MCF 10A (cell line): ENCODE results near the gene GLS. TPM values are rescaled to one million over a fixed set of nuclear protein-coding genes. Genes with fewer than 3 reads are reported as not detected.

Experiments used
- BruUV-seq: library from RNA; stranded (reverse); fragments of 400-500 nt; replicated peaks from 2 replicates; lab custom pipeline; 2021; lab: Mats Ljungman, UMichigan
- CTCF ChIA-PET: fragments of 300-600 bp; sonication (Branson Sonifier 250); formaldehyde crosslinking; extraction: SDS; loops from one replicate; lab custom pipeline; 2021; ENCODE audit warnings: antibody characterized with exemption, inconsistent platforms; lab: Yijun Ruan, JAX
- POLR2A ChIA-PET: fragments of 300-600, 350-650 bp; sonication (Branson Sonifier 250); formaldehyde crosslinking; extraction: SDS; loops from one replicate; lab custom pipeline; 2020; ENCODE audit warnings: antibody characterized with exemption, inconsistent platforms; lab: Yijun Ruan, JAX
- DNase-seq: peaks from one replicate; pipeline ENCODE4 v3.0.0-alpha.2; 2018; ENCODE audit not compliant: unreplicated experiment
- H3K27ac Mint-ChIP-seq: one replicate; pipeline ENCODE4 v1.8.0; 2022; ENCODE audit warnings: mild to moderate bottlenecking, low read depth, mixed read lengths; ENCODE audit not compliant: unreplicated experiment
- H3K27me3 Mint-ChIP-seq: one replicate; pipeline ENCODE4 v1.8.0; 2022; ENCODE audit warnings: mixed read lengths; ENCODE audit not compliant: insufficient read depth, unreplicated experiment
- H3K36me3 Mint-ChIP-seq: one replicate; pipeline ENCODE4 v1.8.0; 2022; ENCODE audit warnings: mild to moderate bottlenecking, moderate library complexity, mixed read lengths; ENCODE audit not compliant: insufficient read depth, unreplicated experiment
- H3K4me1 Mint-ChIP-seq: one replicate; pipeline ENCODE4 v1.8.0; 2022; ENCODE audit warnings: mixed read lengths; ENCODE audit not compliant: insufficient read depth, unreplicated experiment
- H3K4me3 Mint-ChIP-seq: one replicate; pipeline ENCODE4 v1.8.0; 2022; ENCODE audit warnings: mild to moderate bottlenecking, moderate library complexity, mixed read lengths; ENCODE audit not compliant: unreplicated experiment
- H3K9me3 Mint-ChIP-seq: one replicate; pipeline ENCODE4 v1.8.0; 2022; ENCODE audit warnings: mixed read lengths; ENCODE audit not compliant: unreplicated experiment
- intact Hi-C: fragments of 100-400 bp; cut with micrococcal nuclease; formaldehyde crosslinking; loops from 2 replicates; pipeline ENCODE4 v1.14.1; 2022
- total RNA-seq: library from RNA; stranded (reverse); gene quantifications from 2 replicates; pipeline ENCODE4 v1.2.3, GENCODE V29; 2022
- TF ChIP-seq, protein P1 (sequence below): fragments of 200-600 bp; IDR thresholded peaks from one replicate; pipeline ENCODE4 v1.8.0; 2022; ENCODE audit warnings: antibody characterized with exemption, mild to moderate bottlenecking; ENCODE audit not compliant: unreplicated experiment

Gene GLS
- total RNA-seq, 1 experiment from 2014 or later: 121 TPM

DNA sequence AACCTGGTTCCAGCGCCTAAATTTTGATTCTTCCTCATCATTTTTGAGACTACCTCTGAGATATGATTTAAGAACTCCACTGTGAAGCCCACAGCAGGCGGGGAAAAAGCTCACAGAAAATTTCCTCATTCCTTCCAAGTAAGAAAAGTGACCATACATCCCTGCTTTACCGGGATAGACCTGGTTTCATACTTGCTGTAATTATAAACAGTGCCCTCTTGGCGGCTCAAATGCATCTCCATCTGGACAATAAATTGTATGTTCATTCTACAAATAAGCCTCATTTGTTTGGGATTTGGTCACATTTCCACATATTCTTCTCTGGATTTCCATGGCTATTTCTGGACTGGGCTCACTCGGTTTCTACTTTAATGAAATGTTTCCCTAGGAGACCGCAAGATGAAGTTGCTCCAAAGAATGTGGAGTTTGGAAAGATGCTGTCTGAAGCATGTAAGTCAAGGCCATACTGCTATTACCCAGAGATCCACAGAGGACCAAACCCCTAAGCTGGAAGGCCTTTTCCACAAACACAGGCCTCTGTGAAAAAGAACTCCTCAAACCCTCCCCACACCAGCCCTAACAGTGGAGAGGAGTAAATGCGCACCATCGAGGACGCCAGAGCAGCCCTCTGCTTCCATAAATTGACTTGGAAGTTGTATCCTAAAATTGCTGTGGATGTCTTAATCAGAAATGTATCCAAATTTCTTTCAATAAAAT lies 119.5 kb downstream of the GLS start:
- Mint-ChIP-seq H3K36me3 (peaks cover 86% of the 10 kb centered on the region), H3K27me3 (no peaks in the 10 kb centered on the region), H3K4me3 (no peak overlapping the region), H3K9me3 (no peaks in the 10 kb centered on the region), H3K4me1 (peaks cover 14% of the 10 kb centered on the region), H3K27ac (peak overlapping the region; percentile 87)
- ChIA-PET POLR2A (interaction anchor here (0.6 to 4.4 kb wide), 7 partner anchors 10 to 234 kb away, joined by 3 to 40 read pairs (median 4); partner anchors contain the start of gene STAT1), CTCF (interaction anchor here (0.6 to 1.2 kb wide), 5 partner anchors 10 to 111 kb away, joined by 3 to 4 read pairs (median 4); no protein-coding TSS in a partner anchor)
- TF ChIP-seq, protein P1, sequence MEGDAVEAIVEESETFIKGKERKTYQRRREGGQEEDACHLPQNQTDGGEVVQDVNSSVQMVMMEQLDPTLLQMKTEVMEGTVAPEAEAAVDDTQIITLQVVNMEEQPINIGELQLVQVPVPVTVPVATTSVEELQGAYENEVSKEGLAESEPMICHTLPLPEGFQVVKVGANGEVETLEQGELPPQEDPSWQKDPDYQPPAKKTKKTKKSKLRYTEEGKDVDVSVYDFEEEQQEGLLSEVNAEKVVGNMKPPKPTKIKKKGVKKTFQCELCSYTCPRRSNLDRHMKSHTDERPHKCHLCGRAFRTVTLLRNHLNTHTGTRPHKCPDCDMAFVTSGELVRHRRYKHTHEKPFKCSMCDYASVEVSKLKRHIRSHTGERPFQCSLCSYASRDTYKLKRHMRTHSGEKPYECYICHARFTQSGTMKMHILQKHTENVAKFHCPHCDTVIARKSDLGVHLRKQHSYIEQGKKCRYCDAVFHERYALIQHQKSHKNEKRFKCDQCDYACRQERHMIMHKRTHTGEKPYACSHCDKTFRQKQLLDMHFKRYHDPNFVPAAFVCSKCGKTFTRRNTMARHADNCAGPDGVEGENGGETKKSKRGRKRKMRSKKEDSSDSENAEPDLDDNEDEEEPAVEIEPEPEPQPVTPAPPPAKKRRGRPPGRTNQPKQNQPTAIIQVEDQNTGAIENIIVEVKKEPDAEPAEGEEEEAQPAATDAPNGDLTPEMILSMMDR: no peak
- intact Hi-C loops: loop anchor here (5.0 kb wide), 1 partner anchor 32 kb away; no protein-coding TSS in a partner anchor
- no TSS peak for BruUV-seq
- no peak for DNase-seq

DNA sequence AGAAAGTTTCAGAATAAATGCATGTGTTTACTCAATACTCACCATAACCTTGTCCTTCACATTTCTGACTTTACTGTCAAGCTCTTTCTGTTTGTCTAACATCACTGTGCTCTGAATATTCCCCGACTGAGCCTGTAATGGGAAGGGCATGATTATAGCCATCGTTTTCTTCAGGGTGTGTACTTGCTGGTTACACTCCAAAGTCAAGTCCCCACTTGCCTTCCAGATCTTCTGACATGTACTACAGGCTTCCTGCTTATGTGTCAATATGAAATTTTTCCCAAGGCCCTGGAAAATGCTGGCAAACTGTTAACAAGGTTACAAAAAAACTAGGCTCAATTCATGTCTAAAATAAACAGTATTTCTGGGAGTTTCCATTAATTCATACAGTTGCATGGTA lies 120.4 kb downstream of the GLS start:
- DNase-seq: peak; percentile 72
- BruUV-seq: no TSS peak
- H3K27ac Mint-ChIP-seq: peak overlapping the region; percentile 87
- no peaks in the 10 kb centered on the region for H3K27me3 Mint-ChIP-seq
- TF ChIP-seq, protein P1: no peak
- ChIA-PET POLR2A (interaction anchor here (0.7 to 4.4 kb wide), 8 partner anchors 9 to 235 kb away, joined by 3 to 40 read pairs (median 4); partner anchors contain the start of gene STAT1), CTCF (interaction anchor here (0.6 to 1.2 kb wide), 5 partner anchors 9 to 217 kb away, joined by 3 to 4 read pairs (median 4); no protein-coding TSS in a partner anchor)
- H3K36me3 Mint-ChIP-seq: peaks cover 79% of the 10 kb centered on the region
- H3K4me1 Mint-ChIP-seq: peaks cover 14% of the 10 kb centered on the region
- intact Hi-C loops: no loop called here
- H3K9me3 Mint-ChIP-seq: no peaks in the 10 kb centered on the region
- peak overlapping the region; percentile 16 for H3K4me3 Mint-ChIP-seq

DNA sequence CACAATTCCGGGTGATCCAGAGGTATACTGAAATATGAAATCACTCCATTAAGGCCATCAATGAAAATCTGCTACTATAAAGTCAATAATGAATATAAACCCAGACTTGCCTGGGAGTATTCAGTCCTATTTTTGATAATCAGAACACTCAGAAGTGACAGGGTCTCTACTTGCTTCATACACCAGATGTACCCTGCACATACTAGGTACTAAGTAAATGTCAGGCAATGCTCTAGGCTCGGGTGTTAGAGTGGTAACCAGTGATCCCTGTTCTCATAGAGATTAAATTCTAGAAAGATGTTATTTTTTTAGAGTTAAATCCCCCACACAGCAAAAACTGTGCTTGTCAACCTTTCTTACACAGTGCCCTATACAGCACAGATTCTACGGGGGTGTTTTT lies 121.0 kb downstream of the GLS start:
- POLR2A ChIA-PET: interaction anchor here (0.5 to 4.4 kb wide), 6 partner anchors 9 to 402 kb away, joined by 3 to 40 read pairs (median 7); partner anchors contain the start of gene STAT1
- CTCF ChIA-PET: no interaction called here
- Mint-ChIP-seq H3K9me3 (no peaks in the 10 kb centered on the region), H3K27me3 (no peaks in the 10 kb centered on the region), H3K4me1 (peaks cover 14% of the 10 kb centered on the region), H3K36me3 (peaks cover 77% of the 10 kb centered on the region), H3K27ac (peak overlapping the region; percentile 87), H3K4me3 (no peak overlapping the region)
- intact Hi-C loops: no loop called here
- no TSS peak for BruUV-seq
- DNase-seq: no peak
- TF ChIP-seq, protein P1: no peak
